ENCODE results near the gene KRT15.

Gene KRT15

DNA sequence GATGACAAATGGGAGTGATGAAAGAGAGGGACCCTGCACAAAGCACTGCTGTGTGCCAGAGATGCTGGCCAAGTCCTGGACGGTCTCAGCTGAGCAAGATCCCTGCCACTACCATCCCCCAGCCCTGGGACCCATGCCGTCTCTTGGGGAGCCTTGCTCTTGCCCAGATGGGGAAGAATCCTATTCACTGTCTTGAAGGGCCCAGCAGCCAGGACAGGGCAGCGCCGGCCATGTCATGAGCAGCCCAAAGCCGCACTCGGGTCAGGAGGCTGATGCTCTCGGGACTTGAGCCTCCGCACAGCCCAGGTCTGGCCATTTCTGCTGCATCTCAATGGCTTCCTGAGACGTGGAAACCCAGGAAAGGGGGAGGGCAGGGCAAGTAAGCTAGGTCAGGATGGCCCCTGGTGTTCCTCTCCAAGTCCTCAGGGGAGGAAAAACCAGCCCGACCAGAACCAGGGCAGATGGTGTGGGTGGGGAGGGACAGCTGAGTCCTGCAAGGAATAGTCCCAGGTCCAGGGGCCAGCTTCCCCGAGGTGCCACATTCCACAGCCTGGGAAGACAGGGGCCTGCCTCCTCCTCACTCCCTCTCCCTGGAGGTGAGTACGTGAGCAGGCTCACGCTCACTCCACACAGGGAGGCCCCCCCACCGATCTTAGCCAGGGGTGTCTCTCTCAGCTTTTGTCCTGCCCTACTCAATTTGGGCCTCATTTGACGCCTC lies 17.2 kb upstream of the KRT15 start:
- in situ Hi-C loops (cut with MboI; ENCODE audit: low sequenced_read_pairs, unreplicated experiment) = loop anchor here (10.0 kb wide), 1 partner anchor 61 kb away; no protein-coding TSS in a partner anchor
- TF ChIP-seq CTCF (IDR thresholded peaks at IDR 0.05; ENCODE audit: borderline replicate concordance, control extremely low read depth, extremely low read depth, insufficient read depth, missing control alignments) = no peak
- DNase-seq (ENCODE audit: low spot score) = no peak

DNA sequence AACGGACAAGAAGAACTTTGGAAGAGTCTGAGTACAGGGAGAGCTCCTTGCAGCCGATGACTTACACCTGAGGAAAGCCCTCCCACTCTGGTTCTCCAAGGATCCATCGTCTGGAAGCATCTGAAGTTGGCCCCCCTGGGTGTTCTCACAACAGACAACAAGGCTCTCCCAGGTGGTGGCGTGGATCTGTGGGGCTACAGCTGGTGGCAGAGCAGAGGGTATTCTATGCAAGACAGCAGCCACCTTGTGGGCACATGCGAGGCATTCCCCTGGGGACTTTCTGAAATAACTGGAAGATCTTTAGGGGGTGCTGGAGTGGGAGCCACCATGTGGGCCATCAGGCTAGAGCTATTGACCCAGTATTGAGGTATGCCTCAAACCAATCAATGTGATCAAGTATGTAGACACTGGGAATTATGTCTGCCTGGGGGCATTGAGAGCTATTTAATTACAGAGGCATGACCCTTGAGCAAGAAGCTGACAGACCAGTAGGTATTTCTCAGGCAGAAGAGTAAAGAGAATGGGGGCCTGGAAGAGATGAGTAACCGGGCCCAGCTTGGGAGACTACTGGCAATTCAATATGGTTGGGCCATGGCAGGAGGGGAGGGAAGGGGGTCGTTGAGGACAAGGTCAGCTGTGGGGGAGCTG lies 16.3 kb upstream of the KRT15 start:
- in situ Hi-C loops (cut with MboI; ENCODE audit: low sequenced_read_pairs, unreplicated experiment) = loop anchor here (10.0 kb wide), 1 partner anchor 60 kb away; no protein-coding TSS in a partner anchor
- TF ChIP-seq CTCF (IDR thresholded peaks at IDR 0.05; ENCODE audit: borderline replicate concordance, control extremely low read depth, extremely low read depth, insufficient read depth, missing control alignments) = no peak

GRCh38 chr17:41533613-41534012 lies 14.9 kb upstream of the KRT15 start:
- DNase-seq (ENCODE audit: low spot score) = no peak
- in situ Hi-C loops (cut with MboI; ENCODE audit: low sequenced_read_pairs, unreplicated experiment) = loop anchor here (10.0 kb wide), 1 partner anchor 59 kb away; no protein-coding TSS in a partner anchor
- no peak for TF ChIP-seq CTCF (IDR thresholded peaks at IDR 0.05; ENCODE audit: borderline replicate concordance, control extremely low read depth, extremely low read depth, insufficient read depth, missing control alignments)

More for the DNA sequence above, 16.3 kb upstream of the KRT15 start:
- no peak for DNase-seq (ENCODE audit: low spot score)

- DNase-seq (ENCODE audit: low spot score) = no peak
- in situ Hi-C loops (cut with MboI; ENCODE audit: low sequenced_read_pairs, unreplicated experiment) = loop anchor here (10.0 kb wide), 1 partner anchor 58 kb away; no protein-coding TSS in a partner anchor
- no peak for TF ChIP-seq CTCF (IDR thresholded peaks at IDR 0.05; ENCODE audit: borderline replicate concordance, control extremely low read depth, extremely low read depth, insufficient read depth, missing control alignments)
Measured at GRCh38 chr17:41532947-41533570, 14.4 kb upstream of the KRT15 start.

DNA sequence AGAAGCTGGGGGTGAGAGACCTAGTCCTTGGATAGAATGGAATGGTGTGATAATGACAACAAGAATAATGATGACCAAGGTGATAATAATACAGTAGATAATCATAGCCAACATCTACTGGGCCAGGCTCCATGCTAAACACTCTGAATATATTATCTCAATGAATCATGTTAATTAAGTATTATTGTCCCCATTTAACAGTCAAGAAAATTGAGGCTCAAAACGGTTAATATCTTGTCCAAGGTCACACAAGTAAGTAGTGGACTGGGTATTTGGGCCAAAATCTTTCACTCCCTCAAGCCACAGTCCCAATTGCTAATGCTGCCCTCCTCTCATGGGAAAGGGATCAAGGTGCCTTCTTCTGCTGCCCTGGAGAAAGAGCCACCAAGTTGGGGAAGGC lies 13.3 kb upstream of the KRT15 start:
- DNase-seq (ENCODE audit: low spot score) = no peak
- TF ChIP-seq CTCF (IDR thresholded peaks at IDR 0.05; ENCODE audit: borderline replicate concordance, control extremely low read depth, extremely low read depth, insufficient read depth, missing control alignments) = no peak
- in situ Hi-C loops (cut with MboI; ENCODE audit: low sequenced_read_pairs, unreplicated experiment) = loop anchor here (10.0 kb wide), 1 partner anchor 57 kb away; no protein-coding TSS in a partner anchor
